DMS53 treated with DMSO at 0.1 percent for 48 hours (cell line): ENCODE data around the gene NFILZ.

Experiments used
- DNase-seq: peaks from one replicate; lab custom pipeline; 2025; ENCODE audit not compliant: unreplicated experiment; lab: John Stamatoyannopoulos, UW

The NFILZ gene, protein sequence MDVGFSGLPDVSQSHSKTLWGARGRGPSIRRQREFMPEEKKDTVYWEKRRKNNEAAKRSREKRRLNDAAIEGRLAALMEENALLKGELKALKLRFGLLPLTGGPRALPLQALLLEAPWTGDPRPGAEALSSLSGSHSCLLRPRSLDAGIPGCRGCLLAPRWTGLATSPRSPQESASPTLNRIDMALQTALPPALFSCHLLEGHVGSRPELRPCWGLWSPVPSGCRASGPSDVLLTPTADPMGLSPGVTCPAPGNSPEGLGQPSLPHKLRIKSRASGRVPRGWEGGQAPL

DNA sequence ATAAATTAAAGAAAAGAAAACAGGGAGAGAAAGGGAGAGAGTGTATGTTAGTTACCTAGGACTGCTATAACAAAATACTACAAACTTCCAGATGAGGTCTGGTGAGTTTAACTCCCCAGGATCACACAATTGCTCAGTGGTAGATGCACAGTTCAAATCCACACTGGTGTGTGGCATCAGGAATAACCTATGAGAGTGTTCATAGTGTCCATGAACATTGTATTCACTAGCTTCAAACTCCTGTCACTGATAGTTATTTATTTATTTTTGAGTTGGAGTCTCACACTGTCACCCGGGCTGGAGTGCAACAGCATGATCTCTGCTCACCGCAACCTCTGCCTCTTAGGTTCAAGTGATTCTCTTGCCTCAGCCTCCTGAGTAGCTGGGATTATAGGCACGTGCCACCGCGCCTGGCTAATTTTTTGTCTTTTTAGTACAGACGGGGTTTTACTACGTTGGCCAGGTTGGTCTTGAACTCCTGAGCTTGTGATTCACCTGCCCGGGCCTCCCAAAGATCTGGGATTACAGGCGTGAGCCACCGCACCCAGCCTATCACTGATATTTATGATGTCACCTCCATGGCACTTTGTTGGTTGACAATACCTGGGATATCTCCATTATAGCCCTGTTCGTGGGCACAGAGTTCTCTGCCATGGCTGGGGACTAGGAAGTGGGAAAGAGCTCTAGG lies at the start of gene NFILZ:
Gene NFILZ, plus strand, starts transcription at position 638 of the 688 bp plus-strand sequence. CDS start 46,133 bp downstream, outside the sequence.
- no peak for DNase-seq

DNA sequence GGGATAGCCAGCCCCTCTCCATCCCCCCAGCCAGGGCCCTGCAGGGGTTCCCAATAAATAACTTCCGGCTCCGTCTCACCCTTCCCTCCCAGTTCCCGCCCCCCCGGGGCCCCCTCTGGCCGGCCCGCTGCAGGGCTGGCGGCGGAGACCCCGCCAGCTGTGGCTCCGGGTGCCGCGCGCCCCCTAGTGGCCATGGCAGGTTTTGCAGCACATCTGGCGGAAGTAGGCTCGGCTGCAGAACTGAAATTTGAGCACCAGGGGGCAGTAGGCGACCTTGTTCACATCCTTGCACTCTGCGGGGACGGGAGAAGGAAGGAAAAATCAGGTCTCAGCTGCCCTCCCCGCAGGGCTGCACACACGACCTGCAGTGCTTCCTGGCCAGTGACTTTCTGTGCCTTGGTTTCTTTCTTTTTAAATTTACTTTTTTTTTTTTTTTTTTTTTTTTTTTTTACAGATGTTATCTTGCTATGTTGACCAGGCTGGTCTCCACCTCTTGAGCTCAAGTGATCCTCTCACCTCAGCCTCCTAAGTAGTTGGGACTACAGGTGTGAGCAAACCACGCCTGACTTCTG lies 49.6 kb upstream of the NFILZ start:
- DNase-seq = no peak

DNA sequence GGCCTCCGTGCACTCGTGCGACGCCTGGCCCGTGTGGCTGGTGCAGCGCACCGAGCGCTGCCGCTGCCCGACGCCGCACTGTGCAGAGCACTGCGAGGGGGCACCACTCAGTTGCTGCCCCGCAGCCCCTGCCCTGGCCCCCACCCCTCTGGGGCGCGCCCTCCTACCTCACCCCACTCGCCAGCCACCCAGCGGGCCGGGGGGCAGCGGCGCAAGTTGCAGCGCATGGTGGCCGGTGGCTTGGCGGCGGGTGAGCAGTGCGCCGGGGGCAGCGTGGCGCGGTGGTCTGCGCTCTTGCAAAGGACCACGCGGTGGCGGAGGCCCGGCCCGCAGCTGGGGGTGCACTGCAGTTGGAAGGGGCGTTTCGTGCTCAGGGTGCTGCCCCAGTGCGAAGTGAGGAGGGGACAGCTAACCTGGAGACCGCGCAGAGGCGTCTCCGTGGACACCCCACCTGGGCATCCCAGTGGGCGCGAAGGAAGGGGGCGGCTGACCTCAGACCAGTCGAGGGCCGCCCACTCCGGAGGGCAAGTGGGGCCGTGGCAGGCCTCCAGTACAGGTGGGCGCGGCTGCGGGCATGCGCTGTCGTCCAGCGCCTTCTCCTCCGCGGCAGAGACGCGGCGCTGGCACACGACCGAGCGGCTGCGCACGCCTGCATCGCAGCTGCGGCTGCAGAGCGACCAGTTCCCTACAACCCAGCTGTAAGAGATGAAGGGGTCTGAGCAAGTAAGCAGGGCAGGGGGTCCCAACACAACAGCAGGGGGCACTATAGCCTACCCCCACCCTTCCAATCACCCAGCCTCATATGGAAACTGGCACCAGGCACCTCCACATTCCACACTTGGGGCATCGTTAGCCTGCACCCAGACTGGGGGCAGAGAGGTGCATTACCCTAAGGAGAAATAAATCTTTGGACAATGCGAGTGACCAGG lies 45.2 kb upstream of the NFILZ start:
- no peak for DNase-seq

DNA sequence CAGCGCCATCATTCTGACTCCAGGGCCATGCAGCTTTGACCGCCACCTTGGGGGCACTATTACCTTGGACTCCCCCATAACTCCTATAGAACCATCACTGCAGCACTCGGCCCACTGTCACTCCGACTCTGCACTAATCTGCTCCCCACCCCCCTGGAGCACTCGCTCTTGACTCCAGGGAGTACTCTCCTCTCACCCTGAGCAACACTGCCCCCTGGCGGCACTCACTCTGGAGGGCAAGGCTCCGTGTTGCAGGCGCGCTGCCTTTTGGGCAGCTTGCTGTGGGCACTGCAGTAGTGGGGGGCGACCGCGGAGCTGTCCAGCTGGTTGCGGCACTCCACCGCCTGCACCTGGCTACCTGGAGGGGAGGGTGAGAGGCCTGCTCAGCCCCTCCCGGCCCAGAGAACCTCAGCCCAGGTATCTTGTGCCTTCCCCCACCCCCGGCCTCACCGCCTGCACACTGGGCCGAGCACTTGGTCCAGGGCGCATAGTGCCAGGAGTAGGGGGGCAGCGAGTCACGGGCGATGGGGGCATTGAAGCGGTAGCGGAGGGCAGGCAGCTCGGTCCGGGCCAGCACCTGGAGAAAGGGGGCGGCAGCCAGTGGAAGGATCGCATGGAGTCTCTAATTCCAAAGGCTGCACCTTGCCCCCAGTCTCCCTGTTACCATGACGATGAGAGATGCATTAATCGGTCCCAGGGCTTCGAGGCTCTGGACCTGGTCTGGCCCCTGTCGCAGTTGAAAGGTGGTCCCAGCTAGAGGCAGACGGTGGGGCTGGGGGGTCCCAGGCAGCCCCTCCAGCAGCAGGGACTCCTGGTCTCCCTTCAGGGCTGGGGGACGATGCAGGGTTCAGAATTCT lies 44.3 kb upstream of the NFILZ start:
- DNase-seq = no peak

DNA sequence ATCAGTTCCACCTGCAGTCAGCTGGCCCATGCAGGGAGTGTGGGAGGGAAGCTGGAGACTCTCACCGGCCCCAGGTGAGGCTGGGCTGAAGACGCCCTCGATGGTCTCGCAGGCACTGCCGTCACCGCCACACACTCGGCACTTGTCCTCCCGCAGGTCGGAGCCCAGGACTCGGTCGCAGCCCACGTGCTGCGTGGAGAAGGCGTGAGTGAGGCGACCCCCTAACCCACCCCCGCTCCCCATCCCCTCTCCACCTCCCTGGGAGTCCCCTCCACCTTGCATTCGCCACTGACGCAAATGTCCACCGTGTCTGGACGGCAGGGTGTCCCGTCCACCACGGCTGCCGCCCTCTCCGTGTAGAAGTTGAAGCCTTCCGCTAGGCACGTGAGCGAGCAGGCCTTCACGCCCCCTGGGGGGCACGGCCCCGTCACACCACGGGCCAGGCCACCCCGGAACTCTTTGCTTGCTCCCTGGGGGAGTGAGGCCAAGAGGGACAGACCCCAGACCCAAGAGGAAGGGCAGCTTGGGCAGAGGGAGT lies 41.2 kb upstream of the NFILZ start:
- DNase-seq = no peak

DNA sequence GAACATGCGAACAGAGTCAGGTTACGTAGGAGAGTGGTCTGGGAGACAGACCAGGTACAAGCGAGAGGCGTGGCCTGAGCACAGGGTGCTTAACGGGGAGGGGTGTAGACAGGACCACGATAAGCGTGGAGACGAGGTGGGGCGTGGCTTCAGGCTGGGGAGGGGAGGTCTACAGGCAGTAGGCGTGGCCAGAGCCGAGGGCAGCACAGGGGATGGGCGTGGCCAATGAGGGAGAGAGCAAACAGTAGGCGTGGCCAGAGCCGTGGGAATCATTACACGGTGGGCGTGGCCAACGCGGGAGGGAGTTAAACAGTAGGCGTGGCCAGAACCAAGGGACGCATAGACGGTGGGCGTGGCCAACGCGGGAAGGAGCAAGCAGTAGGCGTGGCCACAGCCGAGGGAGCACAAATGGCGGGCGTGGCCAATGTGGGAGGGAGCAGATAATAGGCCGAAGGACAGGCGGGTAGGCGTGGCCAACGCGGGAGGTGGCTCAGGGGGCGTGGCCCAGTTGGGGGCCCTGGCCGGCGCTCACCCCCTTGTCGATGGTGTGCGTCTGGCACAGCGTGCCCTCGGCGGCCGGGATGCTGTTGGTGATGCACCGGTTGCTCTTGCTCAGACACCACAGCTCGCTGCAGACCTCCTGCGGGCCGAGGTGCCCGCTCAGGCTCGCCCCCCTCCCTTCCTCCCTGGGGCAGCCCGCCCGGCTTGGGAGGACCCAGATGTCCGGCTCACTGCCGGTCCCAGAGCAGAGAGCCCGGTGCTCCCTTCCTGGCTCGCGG lies 38.0 kb upstream of the NFILZ start:
- no peak for DNase-seq

DNA sequence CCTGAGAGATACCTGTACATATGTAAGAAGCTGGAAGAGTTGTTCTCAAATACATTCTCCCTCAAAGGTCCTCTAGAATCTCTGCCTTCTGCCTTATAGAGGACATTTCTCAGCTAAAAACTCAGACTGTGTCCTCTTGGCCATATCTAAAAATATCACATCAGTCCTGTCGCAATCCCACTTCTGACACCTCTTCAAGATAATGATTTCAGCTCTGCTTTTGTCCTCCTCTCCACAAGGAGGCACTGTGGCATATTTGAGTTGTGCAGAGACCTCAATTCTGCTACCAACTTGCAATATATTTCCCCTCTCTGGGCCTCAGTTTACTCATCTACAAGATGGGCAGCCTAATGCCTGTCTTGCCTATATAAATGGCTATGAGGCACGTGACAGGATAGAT lies 36.5 kb upstream of the NFILZ start:
- no peak for DNase-seq

DNA sequence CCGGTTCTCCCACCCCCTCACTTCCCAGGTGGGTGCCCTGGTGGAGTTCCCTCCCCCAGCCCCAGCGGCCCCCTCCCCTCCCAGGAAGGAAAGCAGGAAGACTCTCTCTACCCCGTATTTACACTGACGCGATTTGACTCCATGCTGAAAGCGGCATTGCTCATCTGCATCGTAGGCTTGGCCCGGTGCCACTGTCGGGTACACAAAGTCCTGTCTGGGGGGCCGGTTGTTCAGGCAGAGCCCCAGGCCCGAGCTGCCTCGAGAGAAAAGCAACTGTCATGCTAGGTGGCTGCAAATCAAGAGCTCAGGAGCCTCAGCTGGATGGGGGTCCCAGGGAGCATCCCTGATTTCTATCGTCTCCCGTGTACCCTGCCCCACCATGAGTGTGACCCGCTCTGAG lies 34.8 kb upstream of the NFILZ start:
- no peak for DNase-seq

DNA sequence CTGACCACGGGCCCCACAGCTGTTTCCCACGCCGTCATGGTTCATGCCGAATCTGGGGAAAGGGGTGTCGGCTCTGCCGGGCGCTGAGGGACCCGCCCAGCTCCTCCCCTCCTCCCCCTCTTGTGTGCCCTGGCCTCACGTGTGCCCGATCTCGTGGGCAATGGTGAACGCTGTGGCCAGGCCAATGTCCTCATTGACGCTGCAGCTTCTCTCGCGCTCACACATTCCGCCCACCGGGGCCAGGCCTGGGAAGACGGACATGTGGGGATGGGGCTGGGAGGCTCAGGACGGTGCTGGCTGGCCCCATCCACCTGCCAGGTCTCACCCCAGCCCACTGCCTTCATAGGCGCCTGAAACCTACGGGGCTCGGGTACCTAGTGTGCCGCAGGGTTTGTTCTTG lies 34.3 kb upstream of the NFILZ start:
- DNase-seq = no peak

DNA sequence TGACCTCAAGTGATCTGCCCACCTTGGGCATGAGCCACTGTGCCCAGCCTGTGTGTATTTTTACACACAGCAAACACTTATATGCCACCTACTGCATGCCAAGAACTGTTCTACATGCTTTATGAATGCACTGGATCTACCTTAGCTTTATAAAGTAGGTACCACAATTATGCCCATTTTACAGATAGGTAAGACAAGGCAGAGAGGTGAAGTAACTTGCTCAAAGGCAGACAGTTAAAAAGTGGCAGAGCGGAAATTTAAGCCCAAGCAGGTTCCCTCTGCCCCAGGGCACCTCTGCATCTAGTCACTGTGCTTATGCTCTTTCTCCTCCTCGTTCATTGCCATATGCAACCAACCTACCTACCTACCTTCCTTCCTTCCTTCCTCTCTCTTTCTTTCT lies 30.4 kb upstream of the NFILZ start:
- DNase-seq = no peak

DNA sequence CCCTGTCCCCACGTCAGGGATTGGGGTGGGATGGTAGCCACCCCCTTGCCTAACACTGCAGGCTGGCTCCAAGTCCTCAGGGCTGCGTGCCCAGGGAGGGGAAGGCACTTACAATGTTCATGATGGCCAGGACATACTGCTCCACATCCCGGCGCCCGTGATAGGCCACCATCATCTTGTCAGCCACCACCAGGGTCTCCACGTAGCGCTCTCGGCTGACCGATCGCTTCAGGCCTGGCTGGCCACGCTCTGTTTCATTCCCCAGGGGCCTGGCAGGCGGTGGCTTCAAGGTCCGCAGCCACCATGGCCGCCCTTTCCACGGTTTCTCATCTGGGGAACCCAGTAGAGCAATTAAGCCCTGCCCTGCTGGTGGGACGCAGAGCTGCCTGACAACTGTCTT lies 29.6 kb upstream of the NFILZ start:
- no peak for DNase-seq

DNA sequence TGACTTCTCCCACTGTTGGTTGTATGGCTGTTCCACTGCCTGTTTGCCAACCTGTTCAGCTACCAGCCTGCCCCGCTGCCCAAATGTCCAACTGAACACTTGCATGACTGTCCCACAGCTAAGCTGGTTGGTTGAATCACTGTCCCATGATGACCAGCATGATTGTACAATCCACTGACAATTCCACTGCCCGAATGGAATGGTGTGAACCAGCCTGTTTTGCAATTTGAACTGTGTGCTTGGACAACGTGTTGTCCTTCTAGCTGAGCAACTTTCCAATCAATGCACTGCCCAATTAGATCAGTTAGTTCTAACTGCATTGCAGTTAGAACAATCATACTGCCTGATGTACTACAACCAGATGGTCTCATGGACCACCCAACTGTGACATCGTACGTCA lies 28.6 kb upstream of the NFILZ start:
- no peak for DNase-seq

DNA sequence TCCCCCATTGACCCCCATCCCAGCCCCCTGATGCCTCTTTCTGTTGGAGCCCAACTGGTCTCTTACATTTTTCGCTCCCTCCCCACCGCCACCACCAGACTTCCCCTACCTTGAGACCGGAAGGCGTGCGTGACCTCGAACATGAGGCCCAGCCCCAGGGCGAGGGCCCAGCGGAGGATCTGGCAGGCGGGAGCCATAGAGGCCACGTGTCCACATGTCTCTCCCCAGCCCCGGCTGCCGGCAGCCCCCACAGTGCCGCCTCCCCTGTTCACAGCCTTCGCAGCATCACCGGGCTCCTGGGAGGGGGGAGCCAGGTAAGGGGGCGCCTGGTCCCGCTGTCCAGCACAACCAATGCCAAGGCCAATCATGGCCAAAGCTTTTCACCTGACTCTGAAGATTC lies 24.9 kb upstream of the NFILZ start:
- DNase-seq = no peak

DNA sequence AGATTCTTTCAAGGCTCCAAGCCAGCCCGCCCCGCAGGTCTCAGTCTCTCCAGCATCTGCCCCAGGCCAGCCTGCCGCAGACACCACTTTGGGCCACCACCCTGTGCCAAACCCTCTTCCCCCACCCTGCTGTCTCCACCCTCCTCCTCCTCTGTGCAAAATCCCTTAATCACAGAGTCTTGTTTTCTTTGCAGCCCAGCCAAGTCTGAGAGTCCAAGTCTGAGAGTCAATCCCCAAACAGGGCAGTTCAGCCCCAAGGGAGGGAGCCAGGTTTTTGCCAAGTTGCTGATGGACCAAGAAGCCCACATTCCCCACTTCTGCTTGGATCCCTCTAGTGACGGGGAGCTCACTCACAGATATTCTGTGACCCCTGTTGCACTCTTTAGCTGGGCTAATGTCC lies 23.0 kb upstream of the NFILZ start:
- DNase-seq = no peak

DNA sequence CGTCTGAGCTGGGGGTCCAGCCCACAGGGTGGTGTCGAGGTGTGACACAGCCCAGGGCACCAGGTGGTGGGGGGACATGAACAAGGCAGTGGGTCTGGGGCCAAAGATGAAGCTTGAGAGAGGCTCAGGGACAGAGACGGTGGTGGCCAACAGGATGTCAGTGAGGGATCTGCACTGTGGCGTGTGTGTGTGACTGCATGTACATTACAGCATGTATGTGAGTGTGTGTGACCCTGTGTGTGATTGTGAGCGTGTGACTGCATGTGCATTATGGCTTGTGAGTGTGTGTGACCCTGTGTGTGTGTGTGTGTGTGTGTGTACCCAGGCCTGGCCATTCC lies 21.5 kb upstream of the NFILZ start:
- DNase-seq = no peak

DNA sequence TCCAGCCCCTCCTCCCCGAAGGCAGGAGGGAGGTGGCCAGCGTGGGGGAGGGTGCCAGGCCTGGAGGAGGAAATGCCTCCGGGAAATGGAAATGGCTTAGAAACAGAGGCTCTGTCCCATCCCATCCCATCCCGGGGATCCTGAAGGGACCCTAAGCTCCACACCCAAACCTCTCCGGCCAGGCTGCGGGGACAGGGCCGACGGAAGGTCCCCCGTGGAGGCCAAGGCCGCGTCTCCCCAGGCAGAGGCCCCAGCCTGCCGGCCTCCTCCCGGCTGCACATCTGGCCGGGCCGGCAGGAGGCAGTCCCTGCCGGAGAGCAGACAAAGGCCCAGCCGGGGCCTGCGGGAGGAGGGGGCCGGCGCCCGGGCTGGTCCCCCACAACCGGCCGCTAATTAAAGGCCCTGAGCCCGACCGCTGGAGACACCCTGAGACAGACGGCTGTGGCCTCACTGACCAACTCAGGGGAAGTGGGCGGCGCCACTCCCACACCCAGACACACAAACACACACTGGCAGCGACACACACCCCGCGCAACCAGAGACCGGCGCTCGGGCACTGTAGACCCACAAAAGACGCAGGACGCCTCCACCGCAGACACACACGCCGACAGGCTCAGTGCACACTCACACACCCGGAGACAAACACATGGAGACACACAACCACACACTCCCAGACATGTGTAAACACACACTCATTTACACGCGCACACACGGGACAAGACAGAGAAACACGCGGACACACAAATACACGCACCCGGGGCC lies 21.0 kb upstream of the NFILZ start:
- no peak for DNase-seq

DNA sequence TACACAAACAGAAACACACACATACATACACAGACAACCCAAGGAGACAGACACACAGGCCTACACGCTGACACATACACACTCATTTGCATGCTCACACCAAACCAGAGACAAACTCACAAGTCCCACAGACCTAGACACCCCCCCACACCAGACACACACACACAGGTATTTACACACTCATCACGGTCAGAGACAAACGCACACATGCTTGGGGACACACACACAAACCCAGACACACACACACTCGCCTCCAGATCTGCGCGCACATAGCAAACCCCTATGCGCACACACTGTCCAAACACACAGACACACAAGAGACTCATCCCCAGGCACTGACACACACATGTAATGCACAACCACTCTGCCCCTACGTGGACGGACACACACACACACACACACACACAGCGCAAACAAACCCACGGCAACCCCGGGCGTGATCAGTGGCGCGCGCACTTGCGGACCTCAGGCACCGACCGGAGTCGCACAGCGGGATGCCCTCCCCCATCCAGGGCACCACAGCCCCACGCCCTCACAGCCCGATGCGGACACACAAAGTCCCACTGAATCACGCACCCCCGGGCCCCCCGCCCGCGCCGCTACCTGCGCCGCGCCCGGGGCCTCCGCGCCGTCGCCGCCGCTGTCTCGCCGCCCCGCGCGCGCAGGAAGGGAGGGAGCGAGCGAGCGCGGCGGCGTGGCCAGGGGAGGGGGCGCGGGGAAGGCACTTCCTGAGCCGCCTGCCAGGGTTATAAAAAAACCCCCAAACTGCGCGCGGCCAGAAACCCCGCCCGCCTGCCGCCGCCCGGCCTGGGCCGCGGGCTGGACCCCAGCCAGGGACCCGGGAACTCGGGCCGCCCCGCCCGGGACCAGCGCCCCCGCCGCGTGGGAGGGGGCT lies 20.1 kb upstream of the NFILZ start, which contains the start of gene ADAMTS10:
Gene ADAMTS10, minus strand, starts transcription at position 675 of the 895 bp plus-strand sequence. CDS start 5,005 bp downstream, outside the sequence.
- no peak for DNase-seq

DNA sequence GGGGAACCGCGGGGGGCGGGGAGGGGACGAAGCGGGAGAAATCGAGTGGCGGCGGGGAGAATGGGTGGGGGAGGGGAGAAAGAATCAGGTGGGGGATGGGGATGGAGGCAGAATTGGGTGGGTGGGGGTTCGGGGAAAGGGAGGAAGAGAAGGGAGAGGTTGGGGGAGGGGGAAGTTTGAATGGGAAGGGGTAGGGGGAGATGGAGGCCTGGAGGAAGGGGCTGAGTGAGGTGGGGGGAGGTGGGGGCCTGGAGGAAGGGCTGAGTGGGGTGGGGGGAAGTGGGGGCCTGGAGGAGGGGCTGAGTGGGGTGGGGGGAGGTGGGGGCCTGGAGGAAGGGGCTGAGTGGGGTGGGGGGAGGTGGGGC lies 19.5 kb upstream of the NFILZ start:
- DNase-seq = no peak
